ENCODE measurements around the gene WHRN. TPM values are rescaled to one million over a fixed set of nuclear protein-coding genes. Genes with fewer than 3 reads are reported as not detected.

The WHRN gene
- total RNA-seq, 2 experiments from 2014 or later, result 0.19 to 2.1 TPM

DNA sequence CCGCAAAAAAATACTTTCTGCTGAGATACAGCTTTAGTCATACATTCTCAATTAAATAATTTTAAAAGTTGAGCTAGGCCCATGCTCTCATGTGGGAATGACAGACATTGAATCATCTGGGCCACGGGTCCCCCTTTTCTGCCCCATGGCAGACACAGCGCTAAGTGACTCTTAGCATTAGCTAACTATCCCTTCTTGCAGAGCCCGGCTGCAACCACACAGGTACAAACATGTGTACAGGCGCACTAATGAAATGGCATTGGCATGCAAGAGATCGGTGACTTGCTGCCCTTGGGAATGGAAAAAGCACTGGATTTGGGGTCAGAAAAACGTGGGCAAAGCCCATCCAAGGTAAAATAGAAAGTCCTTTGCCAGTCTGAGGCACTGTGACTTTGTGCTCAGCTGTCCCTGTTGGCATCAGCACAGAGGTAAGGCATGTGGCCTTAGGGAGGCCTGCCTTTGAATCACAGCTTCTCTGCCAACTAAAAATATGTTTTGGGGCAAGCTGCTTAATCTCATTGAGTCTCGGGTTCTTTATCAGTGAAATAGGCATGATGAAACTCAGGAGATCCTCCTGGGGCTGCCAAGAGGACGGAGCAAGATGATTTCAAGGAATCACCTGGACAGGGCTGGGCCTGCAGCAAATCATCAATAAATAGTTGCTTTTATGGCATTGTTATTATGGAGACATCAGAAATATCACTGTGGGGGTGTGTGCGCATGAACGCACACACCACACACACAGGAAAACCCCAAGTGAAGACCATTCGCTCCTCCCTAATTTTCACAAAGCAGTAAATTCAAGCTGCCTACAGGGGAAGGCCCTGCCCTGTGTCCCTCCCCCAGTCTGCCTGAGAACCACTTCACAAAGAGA, 54.2 kb downstream of the WHRN start:
- no peak overlapping the region for H3K4me3 ChIP-seq (ENCODE audit: low read depth, low read length, poor library complexity, severe bottlenecking)
- intact Hi-C loops (cut with micrococcal nuclease; ENCODE audit: unreplicated experiment), result no loop called here
- H3K9me2 ChIP-seq (ENCODE audit: insufficient read depth, low read length), result no peaks in the 10 kb centered on the region
- H3K4me1 ChIP-seq (ENCODE audit: insufficient read depth, low read length, poor library complexity, severe bottlenecking), result peaks cover 24% of the 10 kb centered on the region
- H3K79me2 ChIP-seq (ENCODE audit: insufficient read depth, low read depth, low read length), result no peaks in the 10 kb centered on the region
- ChIA-PET POLR2A (interaction anchor here (0.6 to 0.9 kb wide), 4 partner anchors 12 to 1303 kb away, joined by 3 to 4 read pairs (median 3); no protein-coding TSS in a partner anchor), CTCF (ENCODE audit: unreplicated experiment) (no interaction called here)
- H3K4me2 ChIP-seq (ENCODE audit: low read length), result peak overlapping the region; percentile 67
- H3K9me3 ChIP-seq (ENCODE audit: low read length), result peaks cover 18% of the 10 kb centered on the region
- no peak overlapping the region for H3K27ac ChIP-seq (ENCODE audit: low read depth, low read length, poor library complexity, severe bottlenecking)
- no peaks in the 10 kb centered on the region for H4K20me1 ChIP-seq (ENCODE audit: insufficient read depth, low read length)
- no peak for TF ChIP-seq EZH2phosphoT487 (IDR thresholded peaks at IDR 0.05; ENCODE audit: borderline replicate concordance, low read depth, low read length)
- no peak for TF ChIP-seq CTCF (conservative IDR thresholded peaks at IDR 0.05; ENCODE audit: low read length)
- peak; percentile 24 for DNase-seq (ENCODE audit: low spot score)
- peak overlapping the region; percentile 58; the same call in 1 of the 2 replicates for H2AFZ ChIP-seq (ENCODE audit: low read length)
- no peaks in the 10 kb centered on the region; the same call in 1 of the 2 replicates for H3K36me3 ChIP-seq (ENCODE audit: insufficient read depth, low read length)
- BruUV-seq (replicated peaks), result no TSS peak

DNA sequence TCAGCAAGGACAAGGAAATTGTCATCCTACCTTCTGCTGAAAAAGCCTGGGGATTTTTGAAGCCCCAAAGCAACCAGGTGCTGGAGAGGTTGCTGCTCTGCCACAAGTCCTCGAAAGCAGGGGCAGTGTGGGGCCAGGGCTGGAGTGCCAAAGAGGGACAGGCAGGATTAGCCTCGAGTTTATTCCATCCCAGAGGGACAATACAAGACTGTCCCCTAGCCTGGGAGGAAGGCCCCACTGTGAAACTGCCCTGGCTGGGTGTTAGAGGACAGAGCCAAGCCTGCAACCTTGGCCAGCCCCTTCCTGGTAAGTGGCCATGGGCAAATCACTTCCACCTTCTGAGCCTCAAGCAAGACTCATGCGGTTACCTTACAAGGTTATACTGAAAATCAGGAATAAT, 55.1 kb downstream of the WHRN start:
- no peak overlapping the region for H2AFZ ChIP-seq (ENCODE audit: low read length)
- H3K9me2 ChIP-seq (ENCODE audit: insufficient read depth, low read length), result no peaks in the 10 kb centered on the region
- ChIA-PET POLR2A (interaction anchor here (0.5 to 0.6 kb wide), 2 partner anchors 127 to 1304 kb away, joined by 3 read pairs; no protein-coding TSS in a partner anchor), CTCF (ENCODE audit: unreplicated experiment) (no interaction called here)
- BruUV-seq (replicated peaks), result no TSS peak
- peaks cover 18% of the 10 kb centered on the region for H3K9me3 ChIP-seq (ENCODE audit: low read length)
- TF ChIP-seq EZH2phosphoT487 (IDR thresholded peaks at IDR 0.05; ENCODE audit: borderline replicate concordance, low read depth, low read length) (no peak), CTCF (conservative IDR thresholded peaks at IDR 0.05; ENCODE audit: low read length) (no peak)
- DNase-seq (ENCODE audit: low spot score), result no peak
- H3K4me3 ChIP-seq (ENCODE audit: low read depth, low read length, poor library complexity, severe bottlenecking), result no peak overlapping the region
- H3K4me1 ChIP-seq (ENCODE audit: insufficient read depth, low read length, poor library complexity, severe bottlenecking), result peaks cover 24% of the 10 kb centered on the region
- no peaks in the 10 kb centered on the region for H4K20me1 ChIP-seq (ENCODE audit: insufficient read depth, low read length)
- intact Hi-C loops (cut with micrococcal nuclease; ENCODE audit: unreplicated experiment), result no loop called here
- no peak overlapping the region for H3K27ac ChIP-seq (ENCODE audit: low read depth, low read length, poor library complexity, severe bottlenecking)
- H3K4me2 ChIP-seq (ENCODE audit: low read length), result no peak overlapping the region
- H3K36me3 ChIP-seq (ENCODE audit: insufficient read depth, low read length), result no peaks in the 10 kb centered on the region; the same call in 1 of the 2 replicates
- no peaks in the 10 kb centered on the region for H3K79me2 ChIP-seq (ENCODE audit: insufficient read depth, low read depth, low read length)

- no peak for DNase-seq (ENCODE audit: low spot score)
- no peaks in the 10 kb centered on the region for H3K9me2 ChIP-seq (ENCODE audit: insufficient read depth, low read length)
- no peaks in the 10 kb centered on the region for H3K79me2 ChIP-seq (ENCODE audit: insufficient read depth, low read depth, low read length)
- peaks cover 13% of the 10 kb centered on the region for H3K9me3 ChIP-seq (ENCODE audit: low read length)
- no peaks in the 10 kb centered on the region for H3K36me3 ChIP-seq (ENCODE audit: insufficient read depth, low read length)
- no peak overlapping the region for H3K27ac ChIP-seq (ENCODE audit: low read depth, low read length, poor library complexity, severe bottlenecking)
- ChIA-PET CTCF (ENCODE audit: unreplicated experiment) (interaction anchor here (0.6 kb wide), 1 partner anchor 118 kb away, joined by 3 read pairs; no protein-coding TSS in a partner anchor), POLR2A (no interaction called here)
- H3K4me2 ChIP-seq (ENCODE audit: low read length), result no peak overlapping the region
- intact Hi-C loops (cut with micrococcal nuclease; ENCODE audit: unreplicated experiment), result no loop called here
- BruUV-seq (replicated peaks), result no TSS peak
- no peak overlapping the region for H3K4me3 ChIP-seq (ENCODE audit: low read depth, low read length, poor library complexity, severe bottlenecking)
- H3K4me1 ChIP-seq (ENCODE audit: insufficient read depth, low read length, poor library complexity, severe bottlenecking), result peaks cover 24% of the 10 kb centered on the region
- no peaks in the 10 kb centered on the region for H4K20me1 ChIP-seq (ENCODE audit: insufficient read depth, low read length)
- TF ChIP-seq CTCF (conservative IDR thresholded peaks at IDR 0.05; ENCODE audit: low read length) (no peak), EZH2phosphoT487 (IDR thresholded peaks at IDR 0.05; ENCODE audit: borderline replicate concordance, low read depth, low read length) (no peak)
- H2AFZ ChIP-seq (ENCODE audit: low read length), result no peak overlapping the region
These were observed 56.0 kb downstream of the WHRN start for GRCh38 chr9:114449236-114449635.

Measured in OCI-LY7 (cell line).